Amygdala (tissue), 56 donors: ENCODE data around the gene LIN52.
"Not testable (repeated sequence)": the region's sequence is repeated elsewhere in the genome, so short reads cannot be mapped to it uniquely, and the experiment has no call there.

ENCODE experiments used
- DNase-seq, 56 donors: peaks; one replicate each; lab custom pipeline; 2025; lab: John Stamatoyannopoulos, UW

LIN52 gene

GRCh38 chr14:74089251-74090020 lies 4.7 kb downstream of the LIN52 start:
- no peak for DNase-seq

GRCh38 chr14:74105381-74105780 lies 20.6 kb downstream of the LIN52 start:
- DNase-seq: no peak

- DNase-seq: no peak
Observed at GRCh38 chr14:74109369-74109768, 24.6 kb downstream of the LIN52 start.

GRCh38 chr14:74111395-74112216 lies 26.9 kb downstream of the LIN52 start:
- not testable (repeated sequence) for DNase-seq

- not testable (repeated sequence) for DNase-seq
Observed at GRCh38 chr14:74125487-74125886, 40.7 kb downstream of the LIN52 start.

- DNase-seq: no peak
Observed at GRCh38 chr14:74126315-74127013, 41.7 kb downstream of the LIN52 start.

GRCh38 chr14:74127634-74128033 lies 42.9 kb downstream of the LIN52 start:
- no peak for DNase-seq

GRCh38 chr14:74133833-74134481 lies 49.2 kb downstream of the LIN52 start:
- no peak for DNase-seq

- no peak for DNase-seq
Observed at GRCh38 chr14:74134484-74134883, 49.7 kb downstream of the LIN52 start.

GRCh38 chr14:74135426-74135825 lies 50.7 kb downstream of the LIN52 start:
- no peak for DNase-seq

- DNase-seq: peak in 10 of 56 donors; percentile 0 to 24 (median 4)
Observed at GRCh38 chr14:74140374-74140850, 55.7 kb downstream of the LIN52 start.

GRCh38 chr14:74141703-74142102 lies 56.9 kb downstream of the LIN52 start:
- no peak for DNase-seq

- no peak for DNase-seq
Observed at GRCh38 chr14:74142523-74142922, 57.8 kb downstream of the LIN52 start.

GRCh38 chr14:74144789-74145188 lies 60.0 kb downstream of the LIN52 start:
- no peak for DNase-seq

GRCh38 chr14:74147571-74147970 lies 62.8 kb downstream of the LIN52 start:
- DNase-seq: no peak

GRCh38 chr14:74148705-74149104 lies 63.9 kb downstream of the LIN52 start:
- DNase-seq: no peak

- no peak for DNase-seq
Observed at GRCh38 chr14:74155287-74155686, 70.5 kb downstream of the LIN52 start.

GRCh38 chr14:74155749-74156148 lies 71.0 kb downstream of the LIN52 start:
- no peak for DNase-seq

- no peak for DNase-seq
Observed at GRCh38 chr14:74160763-74161162, 76.0 kb downstream of the LIN52 start.

GRCh38 chr14:74161526-74162158 lies 76.9 kb downstream of the LIN52 start:
- DNase-seq: no peak
